ENCODE data around the gene IL2RA.
"Not testable (repeated sequence)": the region's sequence is repeated elsewhere in the genome, so short reads cannot be mapped to it uniquely, and the experiment has no call there.

The IL2RA gene

GRCh38 chr10:6020826-6021225 lies 41.3 kb downstream of the IL2RA start:
- no peak for DNase-seq (ENCODE audit: low read depth)
- H3K4me3 ChIP-seq (ENCODE audit: low read depth, low read length) = no peak overlapping the region

GRCh38 chr10:6019796-6020195 lies 42.4 kb downstream of the IL2RA start:
- no peak for DNase-seq (ENCODE audit: low read depth)
- no peak overlapping the region for H3K4me3 ChIP-seq (ENCODE audit: low read depth, low read length)

GRCh38 chr10:6019010-6019782 lies 43.0 kb downstream of the IL2RA start:
- no peak for DNase-seq (ENCODE audit: low read depth)
- H3K4me3 ChIP-seq (ENCODE audit: low read depth, low read length) = no peak overlapping the region

GRCh38 chr10:6018422-6018821 lies 43.7 kb downstream of the IL2RA start:
- DNase-seq (ENCODE audit: low read depth) = no peak
- H3K4me3 ChIP-seq (ENCODE audit: low read depth, low read length) = no peak overlapping the region

GRCh38 chr10:6017781-6018354 lies 44.3 kb downstream of the IL2RA start:
- H3K4me3 ChIP-seq (ENCODE audit: low read depth, low read length) = no peak overlapping the region
- DNase-seq (ENCODE audit: low read depth) = no peak

- no peak overlapping the region for H3K4me3 ChIP-seq (ENCODE audit: low read depth, low read length)
- DNase-seq (ENCODE audit: low read depth) = no peak
Observed at GRCh38 chr10:6014241-6014761, 47.9 kb downstream of the IL2RA start.

- no peak for DNase-seq (ENCODE audit: low read depth)
- no peak overlapping the region for H3K4me3 ChIP-seq (ENCODE audit: low read depth, low read length)
Observed at GRCh38 chr10:6013413-6014192, 48.6 kb downstream of the IL2RA start.

GRCh38 chr10:6012121-6012905 lies 49.9 kb downstream of the IL2RA start:
- no peak for DNase-seq (ENCODE audit: low read depth)

GRCh38 chr10:6011558-6011957 lies 50.6 kb downstream of the IL2RA start:
- no peak for DNase-seq (ENCODE audit: low read depth)
- no peak overlapping the region for H3K4me3 ChIP-seq (ENCODE audit: low read depth, low read length)

More at GRCh38 chr10:6012121-6012905, 49.9 kb downstream of the IL2RA start:
- H3K4me3 ChIP-seq (ENCODE audit: low read depth, low read length) = no peak overlapping the region

GRCh38 chr10:6010569-6010968 lies 51.6 kb downstream of the IL2RA start:
- DNase-seq (ENCODE audit: low read depth) = no peak
- H3K4me3 ChIP-seq (ENCODE audit: low read depth, low read length) = no peak overlapping the region

- H3K4me3 ChIP-seq (ENCODE audit: low read depth, low read length) = no peak overlapping the region
- no peak for DNase-seq (ENCODE audit: low read depth)
Observed at GRCh38 chr10:6009961-6010360, 52.2 kb downstream of the IL2RA start.

GRCh38 chr10:6009150-6009549 lies 53.0 kb downstream of the IL2RA start:
- peak; percentile 4 for DNase-seq (ENCODE audit: low read depth)
- no peak overlapping the region for H3K4me3 ChIP-seq (ENCODE audit: low read depth, low read length)

GRCh38 chr10:6008497-6009142 lies 53.5 kb downstream of the IL2RA start:
- no peak overlapping the region for H3K4me3 ChIP-seq (ENCODE audit: low read depth, low read length)

GRCh38 chr10:6006991-6007390 lies 55.2 kb downstream of the IL2RA start:
- H3K4me3 ChIP-seq (ENCODE audit: low read depth, low read length) = no peak overlapping the region
- DNase-seq (ENCODE audit: low read depth) = no peak

More at GRCh38 chr10:6008497-6009142, 53.5 kb downstream of the IL2RA start:
- no peak for DNase-seq (ENCODE audit: low read depth)

- no peak overlapping the region for H3K4me3 ChIP-seq (ENCODE audit: low read depth, low read length)
- DNase-seq (ENCODE audit: low read depth) = no peak
Observed at GRCh38 chr10:6006546-6006945, 55.6 kb downstream of the IL2RA start.

GRCh38 chr10:6005856-6006395 lies 56.2 kb downstream of the IL2RA start:
- no peak for DNase-seq (ENCODE audit: low read depth)
- H3K4me3 ChIP-seq (ENCODE audit: low read depth, low read length) = no peak overlapping the region

GRCh38 chr10:6005161-6005804 lies 56.9 kb downstream of the IL2RA start:
- H3K4me3 ChIP-seq (ENCODE audit: low read depth, low read length); DNase-seq (ENCODE audit: low read depth): not testable (repeated sequence)

- no peak for DNase-seq (ENCODE audit: low read depth)
Observed at GRCh38 chr10:6002809-6003510, 59.2 kb downstream of the IL2RA start.

More at GRCh38 chr10:6002809-6003510, 59.2 kb downstream of the IL2RA start:
- no peak overlapping the region for H3K4me3 ChIP-seq (ENCODE audit: low read depth, low read length)

Data from skeletal muscle cell (primary cell).